ENCODE results near the gene NEO1. TPM values are rescaled to one million over a fixed set of nuclear protein-coding genes. Genes with fewer than 3 reads are reported as not detected.

NEO1 gene
- total RNA-seq, 2 donors from 2014 or later: 51.4 to 72.3 TPM

GRCh38 chr15:73273181-73274002 is 221.1 kb downstream of the NEO1 start:
- no peaks in the 10 kb centered on the region for H3K27me3 ChIP-seq (replicated peaks; ENCODE audit: insufficient read depth)
- peaks cover 10% of the 10 kb centered on the region for H3K36me3 ChIP-seq
- H3K4me3 ChIP-seq: no peak overlapping the region
- DNase-seq (ENCODE audit: low spot score) (no peak), ATAC-seq (ENCODE audit: insufficient number of reproducible peaks, low FRiP score, low read depth) (no peak)
- H3K27ac ChIP-seq: no peak overlapping the region
- TF ChIP-seq, protein P1, sequence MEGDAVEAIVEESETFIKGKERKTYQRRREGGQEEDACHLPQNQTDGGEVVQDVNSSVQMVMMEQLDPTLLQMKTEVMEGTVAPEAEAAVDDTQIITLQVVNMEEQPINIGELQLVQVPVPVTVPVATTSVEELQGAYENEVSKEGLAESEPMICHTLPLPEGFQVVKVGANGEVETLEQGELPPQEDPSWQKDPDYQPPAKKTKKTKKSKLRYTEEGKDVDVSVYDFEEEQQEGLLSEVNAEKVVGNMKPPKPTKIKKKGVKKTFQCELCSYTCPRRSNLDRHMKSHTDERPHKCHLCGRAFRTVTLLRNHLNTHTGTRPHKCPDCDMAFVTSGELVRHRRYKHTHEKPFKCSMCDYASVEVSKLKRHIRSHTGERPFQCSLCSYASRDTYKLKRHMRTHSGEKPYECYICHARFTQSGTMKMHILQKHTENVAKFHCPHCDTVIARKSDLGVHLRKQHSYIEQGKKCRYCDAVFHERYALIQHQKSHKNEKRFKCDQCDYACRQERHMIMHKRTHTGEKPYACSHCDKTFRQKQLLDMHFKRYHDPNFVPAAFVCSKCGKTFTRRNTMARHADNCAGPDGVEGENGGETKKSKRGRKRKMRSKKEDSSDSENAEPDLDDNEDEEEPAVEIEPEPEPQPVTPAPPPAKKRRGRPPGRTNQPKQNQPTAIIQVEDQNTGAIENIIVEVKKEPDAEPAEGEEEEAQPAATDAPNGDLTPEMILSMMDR (IDR thresholded peaks at IDR 0.05): peak; percentile 74
- no peaks in the 10 kb centered on the region for H3K4me1 ChIP-seq (ENCODE audit: control insufficient read depth in 1 of 2, low read depth in 2 of 2)
- no peaks in the 10 kb centered on the region for H3K9me3 ChIP-seq

DNA sequence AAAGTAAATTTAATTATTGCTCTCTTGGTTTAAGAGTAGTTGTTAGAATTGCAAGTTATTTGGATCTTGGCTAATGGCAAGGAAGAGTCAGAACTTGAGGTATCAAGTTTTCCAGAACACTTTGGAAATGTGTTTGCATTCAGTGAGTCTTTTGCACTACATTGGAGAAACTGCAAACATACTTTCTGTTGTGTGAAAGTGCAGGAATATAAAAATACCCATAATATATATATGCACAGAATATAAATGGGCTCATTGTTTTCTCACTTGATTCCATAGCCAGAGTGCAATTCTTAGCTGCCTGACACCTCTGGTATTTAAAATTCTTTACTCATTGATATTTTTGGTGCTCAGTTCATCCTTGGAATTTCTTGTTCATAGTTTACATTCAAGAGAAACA is 223.6 kb downstream of the NEO1 start:
- Histone ChIP-seq H3K27me3 (replicated peaks; ENCODE audit: insufficient read depth) (no peaks in the 10 kb centered on the region), H3K27ac (no peak overlapping the region), H3K4me1 (ENCODE audit: control insufficient read depth in 1 of 2, low read depth in 2 of 2) (no peaks in the 10 kb centered on the region), H3K9me3 (no peaks in the 10 kb centered on the region), H3K4me3 (no peak overlapping the region), H3K36me3 (peaks cover 9% of the 10 kb centered on the region)
- ATAC-seq (ENCODE audit: insufficient number of reproducible peaks, low FRiP score, low read depth): no peak
- TF ChIP-seq, protein P1 (IDR thresholded peaks at IDR 0.05): no peak
- DNase-seq (ENCODE audit: low spot score): no peak

DNA sequence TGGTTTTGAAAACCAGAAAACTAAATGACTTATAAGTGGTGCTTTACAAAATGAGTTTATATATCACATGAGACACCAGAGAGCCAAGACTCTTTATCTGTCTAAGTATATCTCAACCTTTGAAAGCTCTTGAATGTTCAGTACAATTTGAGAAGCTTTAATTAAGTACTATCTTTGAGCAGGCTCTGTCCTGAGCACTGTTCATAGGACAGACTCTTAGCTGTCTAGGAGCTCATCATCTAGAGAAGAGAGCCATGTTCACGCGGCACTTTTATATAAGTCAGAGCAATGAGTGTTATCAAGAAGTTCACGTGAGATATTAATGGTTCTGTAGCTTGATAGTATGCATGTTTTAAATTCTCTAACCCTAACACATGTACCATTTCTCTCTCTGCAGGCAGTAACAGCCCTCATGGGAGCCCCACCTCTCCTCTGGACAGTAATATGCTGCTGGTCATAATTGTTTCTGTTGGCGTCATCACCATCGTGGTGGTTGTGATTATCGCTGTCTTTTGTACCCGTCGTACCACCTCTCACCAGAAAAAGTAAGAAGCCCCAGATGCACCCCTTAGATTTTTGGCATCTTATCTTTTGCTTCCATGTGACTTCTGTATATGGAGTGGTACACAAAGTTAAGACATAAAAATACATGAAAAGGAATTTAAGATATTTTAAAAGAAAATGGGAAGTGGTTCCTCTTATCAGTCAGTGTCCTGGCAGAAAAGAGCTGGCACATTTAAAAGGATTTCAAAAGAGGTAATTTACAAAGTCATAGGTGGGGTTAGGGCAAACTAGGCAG is 230.5 kb downstream of the NEO1 start:
- H3K27me3 ChIP-seq (replicated peaks; ENCODE audit: insufficient read depth): no peaks in the 10 kb centered on the region
- H3K4me3 ChIP-seq: no peak overlapping the region
- peak overlapping the region; percentile 40 to 47 for H3K27ac ChIP-seq
- H3K4me1 ChIP-seq (ENCODE audit: control insufficient read depth in 1 of 2, low read depth in 2 of 2): peaks cover 6 to 18% of the 10 kb centered on the region in 2 donors
- H3K9me3 ChIP-seq: no peaks in the 10 kb centered on the region
- peaks cover 25% of the 10 kb centered on the region for H3K36me3 ChIP-seq
- ATAC-seq (ENCODE audit: insufficient number of reproducible peaks, low FRiP score, low read depth): no peak
- TF ChIP-seq, protein P1 (IDR thresholded peaks at IDR 0.05): no peak
- no peak for DNase-seq (ENCODE audit: low spot score)

GRCh38 chr15:73283366-73283962 is 231.2 kb downstream of the NEO1 start:
- no peak overlapping the region for H3K4me3 ChIP-seq
- ATAC-seq (ENCODE audit: insufficient number of reproducible peaks, low FRiP score, low read depth) (no peak), DNase-seq (ENCODE audit: low spot score) (no peak)
- TF ChIP-seq, protein P1 (IDR thresholded peaks at IDR 0.05): no peak
- H3K36me3 ChIP-seq: peaks cover 32% of the 10 kb centered on the region
- H3K9me3 ChIP-seq: no peaks in the 10 kb centered on the region
- H3K27ac ChIP-seq: peak overlapping the region; percentile 40 to 47
- H3K4me1 ChIP-seq (ENCODE audit: control insufficient read depth in 1 of 2, low read depth in 2 of 2): peaks cover 6 to 18% of the 10 kb centered on the region in 2 donors
- no peaks in the 10 kb centered on the region for H3K27me3 ChIP-seq (replicated peaks; ENCODE audit: insufficient read depth)

Data from thoracic aorta (tissue), 2 donors.